A549 (cell line): ENCODE data around the gene TMEM19.
"Not testable (repeated sequence)": the region's sequence is repeated elsewhere in the genome, so short reads cannot be mapped to it uniquely, and the experiment has no call there.

Experiments used
- EHF ChIP-seq: fragments of 250-450 bp; sonication (Bioruptor Pico); IDR thresholded peaks from 2 replicates; pipeline ENCODE4 v1.5.0; 2020; ENCODE audit warnings: mild to moderate bottlenecking
- EP300 ChIP-seq, 2 experiments: fragments of >200 bp; sonication (Bioruptor Twin); formaldehyde crosslinking; IDR thresholded peaks; 2 replicates in 1 of 2; 3 replicates in 1 of 2; pipeline ENCODE4 v1.6.1; 2016 to 2017
- FOSL2 ChIP-seq, 2 experiments: fragments of 450-650 bp in 1 of 2; fragments of >200 bp in 1 of 2; sonication (Bioruptor Twin) in 1 of 2; formaldehyde crosslinking; IDR thresholded peaks; 2 replicates each; pipeline versions ENCODE4 v1.5.0 to v1.6.1; 2016 to 2020; ENCODE audit warnings: mild to moderate bottlenecking in 1 of 2, moderate library complexity in 1 of 2
- HEYL ChIP-seq: fragments of 250-450 bp; sonication (Bioruptor Pico); IDR thresholded peaks from 2 replicates; pipeline ENCODE4 v1.8.0; 2021; ENCODE audit warnings: mild to moderate bottlenecking, moderate library complexity
- KDM1A ChIP-seq: fragments of 200-600 bp; sonication (generic); IDR thresholded peaks from 2 replicates; pipeline ENCODE4 v1.6.1; 2016; ENCODE audit warnings: low read depth, mild to moderate bottlenecking
- MAZ ChIP-seq: fragments of 150-350 bp; IDR thresholded peaks from 2 replicates; pipeline ENCODE4 v1.6.1; 2014; ENCODE audit warnings: antibody characterized with exemption, low read depth, low read length, borderline replicate concordance
- POLR2A ChIP-seq: IDR thresholded peaks from 2 replicates; pipeline ENCODE4 v1.6.1; 2012; ENCODE audit warnings: mild to moderate bottlenecking, low read length
- RFX5 ChIP-seq: fragments of 450-650 bp; IDR thresholded peaks from 2 replicates; pipeline ENCODE4 v1.7.1; 2014; ENCODE audit warnings: antibody characterized with exemption, mild to moderate bottlenecking, moderate library complexity
- SMC3 ChIP-seq: fragments of >200 bp; sonication (Bioruptor Twin); formaldehyde crosslinking; IDR thresholded peaks from 3 replicates; pipeline ENCODE4 v1.6.1; 2018; ENCODE audit warnings: inconsistent platforms
- TF ChIP-seq, protein P1 (sequence below): fragments of >200 bp; sonication (Bioruptor Twin); formaldehyde crosslinking; IDR thresholded peaks from 3 replicates; pipeline ENCODE4 v1.5.1; 2016

DNA sequence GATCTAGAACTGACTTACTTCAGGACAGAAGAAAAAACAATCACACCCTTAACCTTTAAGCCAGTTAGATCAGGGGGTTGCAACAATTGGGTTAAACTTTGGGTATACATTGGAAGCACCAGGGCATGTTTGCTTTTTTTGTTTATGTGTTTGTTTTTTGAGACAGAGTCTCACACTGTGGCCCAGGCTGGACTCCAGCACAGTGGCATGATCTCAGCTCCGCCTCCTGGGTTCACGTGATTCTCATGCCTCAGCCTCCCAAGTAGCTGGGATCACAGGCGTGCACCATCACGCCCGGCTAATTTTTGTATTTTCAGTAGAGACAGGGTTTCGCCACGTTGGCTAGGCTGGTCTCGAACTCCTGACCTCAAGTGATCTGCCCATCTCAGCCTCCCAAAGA is 16.3 kb downstream of the TMEM19 start:
- TF ChIP-seq, protein P1, sequence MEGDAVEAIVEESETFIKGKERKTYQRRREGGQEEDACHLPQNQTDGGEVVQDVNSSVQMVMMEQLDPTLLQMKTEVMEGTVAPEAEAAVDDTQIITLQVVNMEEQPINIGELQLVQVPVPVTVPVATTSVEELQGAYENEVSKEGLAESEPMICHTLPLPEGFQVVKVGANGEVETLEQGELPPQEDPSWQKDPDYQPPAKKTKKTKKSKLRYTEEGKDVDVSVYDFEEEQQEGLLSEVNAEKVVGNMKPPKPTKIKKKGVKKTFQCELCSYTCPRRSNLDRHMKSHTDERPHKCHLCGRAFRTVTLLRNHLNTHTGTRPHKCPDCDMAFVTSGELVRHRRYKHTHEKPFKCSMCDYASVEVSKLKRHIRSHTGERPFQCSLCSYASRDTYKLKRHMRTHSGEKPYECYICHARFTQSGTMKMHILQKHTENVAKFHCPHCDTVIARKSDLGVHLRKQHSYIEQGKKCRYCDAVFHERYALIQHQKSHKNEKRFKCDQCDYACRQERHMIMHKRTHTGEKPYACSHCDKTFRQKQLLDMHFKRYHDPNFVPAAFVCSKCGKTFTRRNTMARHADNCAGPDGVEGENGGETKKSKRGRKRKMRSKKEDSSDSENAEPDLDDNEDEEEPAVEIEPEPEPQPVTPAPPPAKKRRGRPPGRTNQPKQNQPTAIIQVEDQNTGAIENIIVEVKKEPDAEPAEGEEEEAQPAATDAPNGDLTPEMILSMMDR, result not testable (repeated sequence)
- TF ChIP-seq POLR2A; FOSL2 (IDR thresholded peaks at IDR 0.05); FOSL2 (CRISPR knock-in tag; IDR thresholded peaks at IDR 0.05); EHF (CRISPR knock-in tag); RFX5; EP300 (IDR thresholded peaks at IDR 0.05); KDM1A; MAZ; SMC3; HEYL (CRISPR knock-in tag): not testable (repeated sequence)
